H1 (cell line): ENCODE data around the gene PMEPA1. TPM values are rescaled to one million over a fixed set of nuclear protein-coding genes. Genes with fewer than 3 reads are reported as not detected.
A peak's percentile ranks its signal among the peaks of the same experiment; 100 is the strongest.

Experiments
- CTCF ChIA-PET: fragments of 300-600 bp; sonication (Branson Sonifier 250); formaldehyde crosslinking; loops from one replicate; lab custom pipeline; 2021; ENCODE audit not compliant: partially characterized antibody; lab: Charles Lee
- POLR2A ChIA-PET: fragments of 300-600 bp; sonication (Branson Sonifier 250); formaldehyde crosslinking; loops from one replicate; lab custom pipeline; 2021; ENCODE audit warnings: inconsistent platforms; ENCODE audit not compliant: partially characterized antibody; lab: Charles Lee
- DNase-seq, 2 experiments: peaks; one replicate each; pipeline versions ENCODE4 v3.0.0 to v3.0.0-alpha.2; 2010 to 2022; ENCODE audit warnings: low spot score in 2 of 2, low read depth in 1 of 2, mixed read lengths in 1 of 2
- FAIRE-seq: peaks from 2 replicates; lab custom pipeline; 2011; peaks lifted over from hg19 to GRCh38; lab: Jason Lieb, UNC
- H2AFZ ChIP-seq: 2 replicates; pipeline ENCODE4 v1.8.1; 2012; ENCODE audit warnings: low read length, inconsistent platforms
- H2AK5ac ChIP-seq: 2 replicates; pipeline ENCODE4 v1.6.1; 2013; ENCODE audit warnings: low read depth, low read length
- H2BK120ac ChIP-seq: replicated peaks from 2 replicates; pipeline ENCODE3; 2013; ENCODE audit warnings: low read depth, low read length, inconsistent platforms
- H2BK12ac ChIP-seq: 2 replicates; pipeline ENCODE4 v1.6.1; 2013; ENCODE audit warnings: low read depth, low read length
- H2BK15ac ChIP-seq: 2 replicates; pipeline ENCODE4 v1.6.1; 2013; ENCODE audit warnings: low read length
- H2BK20ac ChIP-seq: 2 replicates; pipeline ENCODE4 v1.6.1; 2013; ENCODE audit warnings: low read length
- H2BK5ac ChIP-seq: 2 replicates; pipeline ENCODE4 v1.6.1; 2013; ENCODE audit warnings: low read depth, low read length
- H3K14ac ChIP-seq: 2 replicates; pipeline ENCODE4 v1.6.1; 2013; ENCODE audit warnings: inconsistent platforms; ENCODE audit not compliant: insufficient read length
- H3K18ac ChIP-seq: 2 replicates; pipeline ENCODE4 v1.6.1; 2013; ENCODE audit warnings: low read length; ENCODE audit errors: extremely low read depth
- H3K23ac ChIP-seq: 2 replicates; pipeline ENCODE4 v1.6.1; 2013; ENCODE audit warnings: inconsistent platforms; ENCODE audit not compliant: insufficient read length
- H3K23me2 ChIP-seq: 2 replicates; pipeline ENCODE4 v1.6.1; 2013; ENCODE audit warnings: low read depth, low read length
- H3K27ac ChIP-seq: 2 replicates; pipeline ENCODE4 v1.6.1; 2011; ENCODE audit warnings: low read depth, low read length, inconsistent platforms
- H3K27me3 ChIP-seq, 4 experiments: replicated peaks in 1 of 4; 1 replicate in 1 of 4; 2 replicates in 3 of 4; pipeline versions ENCODE4 v1.6.1 to v1.8.1; 2011 to 2013; ENCODE audit warnings: low read length in 3 of 4, mild to moderate bottlenecking in 3 of 4, inconsistent platforms in 2 of 4, mixed read lengths in 2 of 4, moderate library complexity in 1 of 4; ENCODE audit not compliant: control insufficient read depth in 3 of 4, insufficient read depth in 3 of 4; ENCODE audit errors: extremely low read depth in 1 of 4
- H3K36me3 ChIP-seq, 4 experiments: 2 replicates each; pipeline versions ENCODE4 v1.6.1 to v1.8.1; 2011 to 2013; ENCODE audit warnings: mild to moderate bottlenecking in 4 of 4, low read length in 3 of 4, moderate library complexity in 2 of 4, control low read depth in 1 of 4, inconsistent platforms in 1 of 4; ENCODE audit not compliant: insufficient read depth in 4 of 4, control insufficient read depth in 2 of 4
- H3K4ac ChIP-seq: replicated peaks from 2 replicates; pipeline ENCODE3; 2013; ENCODE audit warnings: low read length, low read depth, mixed read lengths, inconsistent platforms; ENCODE audit not compliant: insufficient read length
- H3K4me1 ChIP-seq, 4 experiments: replicated peaks in 1 of 4; 1 replicate in 1 of 4; 2 replicates in 3 of 4; pipeline versions ENCODE4 v1.6.1 to v1.8.1; 2011 to 2013; ENCODE audit warnings: low read length in 3 of 4, inconsistent platforms in 2 of 4, mixed read lengths in 1 of 4; ENCODE audit not compliant: insufficient read depth in 4 of 4, control insufficient read depth in 3 of 4
- H3K4me2 ChIP-seq, 2 experiments: 2 replicates each; pipeline versions ENCODE4 v1.6.1 to v1.8.1; 2011 to 2013; ENCODE audit warnings: low read depth in 2 of 2, low read length in 2 of 2, control low read depth in 1 of 2, inconsistent platforms in 1 of 2, mild to moderate bottlenecking in 1 of 2; ENCODE audit not compliant: insufficient read depth in 1 of 2
- H3K4me3 ChIP-seq, 4 experiments: fragments of 200-600, 300-600 bp in 1 of 4; sonication (generic), shearing (Covaris generic), sonication (Bioruptor Twin) in 1 of 4; 2 replicates each; pipeline versions ENCODE4 v1.5.1 to v1.8.1; 2011 to 2016; ENCODE audit warnings: low read length in 4 of 4, low read depth in 3 of 4, control low read depth in 2 of 4, inconsistent platforms in 2 of 4, mild to moderate bottlenecking in 2 of 4, mixed read lengths in 1 of 4, moderate library complexity in 1 of 4; ENCODE audit not compliant: insufficient read depth in 2 of 4; ENCODE audit errors: extremely low read depth in 1 of 4
- H3K56ac ChIP-seq: replicated peaks from 2 replicates; pipeline ENCODE3; 2013; ENCODE audit warnings: low read depth, mild to moderate bottlenecking, mixed read lengths, low read length, inconsistent platforms; ENCODE audit not compliant: insufficient read length
- H3K79me1 ChIP-seq: 2 replicates; pipeline ENCODE4 v1.6.1; 2013; ENCODE audit warnings: low read depth, low read length, control low read depth
- H3K79me2 ChIP-seq, 2 experiments: 2 replicates each; pipeline versions ENCODE4 v1.6.1 to v1.8.1; 2012 to 2013; ENCODE audit warnings: low read length in 2 of 2, mild to moderate bottlenecking in 2 of 2, inconsistent platforms in 1 of 2; ENCODE audit not compliant: insufficient read depth in 2 of 2, control insufficient read depth in 1 of 2
- H3K9ac ChIP-seq, 4 experiments: replicated peaks in 1 of 4; 1 replicate in 1 of 4; 2 replicates in 3 of 4; pipeline versions ENCODE4 v1.6.1 to v1.8.1; 2011 to 2013; ENCODE audit warnings: low read depth in 3 of 4, low read length in 3 of 4, control low read depth in 2 of 4, mild to moderate bottlenecking in 2 of 4, moderate library complexity in 2 of 4, inconsistent platforms in 1 of 4; ENCODE audit errors: extremely low read depth in 1 of 4
- H3K9me3 ChIP-seq, 2 experiments: 2 replicates each; pipeline versions ENCODE4 v1.6.1 to v1.8.1; 2012 to 2013; ENCODE audit warnings: mild to moderate bottlenecking in 2 of 2, moderate library complexity in 2 of 2, control low read depth in 1 of 2, inconsistent platforms in 1 of 2, low read depth in 1 of 2, low read length in 1 of 2, mixed read lengths in 1 of 2; ENCODE audit not compliant: insufficient read depth in 2 of 2
- H4K20me1 ChIP-seq, 2 experiments: replicated peaks in 1 of 2; 2 replicates each; pipeline versions ENCODE3 to v1.8.1; 2011 to 2013; ENCODE audit warnings: inconsistent platforms in 2 of 2, low read length in 2 of 2, mild to moderate bottlenecking in 1 of 2; ENCODE audit not compliant: insufficient read depth in 2 of 2, control insufficient read depth in 1 of 2
- H4K5ac ChIP-seq: 2 replicates; pipeline ENCODE4 v1.6.1; 2013; ENCODE audit warnings: low read length, low read depth, mixed read lengths, inconsistent platforms; ENCODE audit not compliant: insufficient read length
- H4K8ac ChIP-seq: 2 replicates; pipeline ENCODE4 v1.8.0; 2013; ENCODE audit warnings: mild to moderate bottlenecking, moderate library complexity, low read length, inconsistent platforms; ENCODE audit not compliant: insufficient read depth; ENCODE audit errors: extremely low read depth
- H4K91ac ChIP-seq: replicated peaks from 2 replicates; pipeline ENCODE3; 2013; ENCODE audit warnings: low read length, mixed read lengths, inconsistent platforms; ENCODE audit not compliant: insufficient read length
- ASH2L ChIP-seq: fragments of 200-600, 300-600 bp; sonication (generic); IDR thresholded peaks from one replicate; pipeline ENCODE4 v1.7.1; 2017; ENCODE audit warnings: low read length
- E2F6 ChIP-seq: IDR thresholded peaks from 2 replicates; pipeline ENCODE4 v1.6.1; 2012; ENCODE audit warnings: inconsistent platforms
- EP300 ChIP-seq, 2 experiments: IDR thresholded peaks; 1 replicate in 1 of 2; 2 replicates in 1 of 2; pipeline ENCODE4 v1.6.1; 2011 to 2012; ENCODE audit warnings: low read depth in 2 of 2, low read length in 2 of 2, mild to moderate bottlenecking in 2 of 2, borderline replicate concordance in 1 of 2, inconsistent platforms in 1 of 2, moderate library complexity in 1 of 2
- GTF2F1 ChIP-seq: IDR thresholded peaks from 2 replicates; pipeline ENCODE4 v1.6.1; 2012; ENCODE audit warnings: low read depth, low read length, improper control_type of control experiment, borderline replicate concordance
- HDAC6 ChIP-seq: IDR thresholded peaks from one replicate; pipeline ENCODE4 v1.7.1; 2012; ENCODE audit warnings: low read depth, mild to moderate bottlenecking, inconsistent platforms, low read length, moderate library complexity
- JUND ChIP-seq: IDR thresholded peaks from 2 replicates; pipeline ENCODE4 v1.6.1; 2011; ENCODE audit warnings: mild to moderate bottlenecking, improper control_type of control experiment, low read length
- NRF1 ChIP-seq: IDR thresholded peaks from 2 replicates; pipeline ENCODE4 v1.6.1; 2011; ENCODE audit warnings: mild to moderate bottlenecking, low read depth, low read length, improper control_type of control experiment
- RNF2 ChIP-seq: fragments of 200-900, 300-1000 bp; sonication (generic); IDR thresholded peaks from 2 replicates; pipeline ENCODE4 v1.7.1; 2016; ENCODE audit warnings: borderline replicate concordance, low read depth, mild to moderate bottlenecking, antibody characterized with exemption, low read length; ENCODE audit not compliant: poor library complexity, severe bottlenecking; ENCODE audit errors: missing control alignments
- SIX5 ChIP-seq: IDR thresholded peaks from 2 replicates; pipeline ENCODE4 v1.6.1; 2011; ENCODE audit warnings: mild to moderate bottlenecking, low read depth, low read length
- SRF ChIP-seq: IDR thresholded peaks from 2 replicates; pipeline ENCODE4 v1.6.1; 2011; ENCODE audit warnings: mild to moderate bottlenecking, low read depth, low read length, moderate library complexity
- TAF7 ChIP-seq: optimal IDR thresholded peaks from 2 replicates; pipeline ENCODE3; 2011; ENCODE audit warnings: low read depth, mild to moderate bottlenecking, inconsistent platforms, low read length, moderate library complexity, borderline replicate concordance
- WGBS, 2 experiments: shearing (Covaris generic) in 1 of 2; methylation state at CpG; one replicate each; pipeline versions ENCODE4 v1.1.6 to v1.1.7; 2013 to 2015; ENCODE audit warnings: low lambda C conversion rate in 2 of 2, mixed read lengths in 2 of 2, inconsistent platforms in 1 of 2, low coverage in 1 of 2, missing lambda C conversion rate in 1 of 2; ENCODE audit not compliant: insufficient replicate concordance in 2 of 2, insufficient coverage in 1 of 2, insufficient read length in 1 of 2; ENCODE audit errors: extremely low coverage in 1 of 2, missing lambda C conversion rate in 1 of 2; 5-methylcytosine and 5-hydroxymethylcytosine counted together
- polyA plus RNA-seq, 7 experiments: library from polyadenylated mRNA; depleted of rRNA in 3 of 7; stranded (reverse) in 5 of 7; unstranded in 2 of 7; fragments of >200 nt in 5 of 7; fragments of 200-250 nt in 2 of 7; gene quantifications; 1 replicate in 5 of 7; 2 replicates in 1 of 7; 4 replicates in 1 of 7; pipeline versions ENCODE4 v1.2.1 to v1.2.3, GENCODE V29; 2011 to 2013; ENCODE audit warnings: missing spikeins in 2 of 7, mixed read lengths in 2 of 7
- total RNA-seq: library from RNA; stranded (reverse); fragmentation: NEBNext Ultra II Directional; extraction: Animal tissue kit (Norgen Biotek cat#: 25700); gene quantifications from 2 replicates; pipeline ENCODE4 v1.2.1, GENCODE V29; 2021

Gene PMEPA1
- total and polyA plus RNA-seq, 2 of the 8 experiments (the other 6 are each of a cell fraction or from before 2014, with no cell fraction given), result 12.7 to 20.5 TPM

- CTCF ChIA-PET, result interaction anchor here (0.6 to 1.2 kb wide), 2 partner anchors 10 to 429 kb away, joined by 3 read pairs; no protein-coding TSS in a partner anchor
- Histone ChIP-seq H3K9ac (no peak overlapping the region), H3K23me2 (no peaks in the 10 kb centered on the region), H3K14ac (no peak overlapping the region), H2BK120ac (no peak overlapping the region), H2BK15ac (no peak overlapping the region), H4K8ac (no peak overlapping the region), H3K27ac (no peak overlapping the region), H2BK20ac (no peak overlapping the region), H3K23ac (no peak overlapping the region), H4K91ac (no peak overlapping the region), H3K79me1 (no peaks in the 10 kb centered on the region), H2AFZ (no peak overlapping the region), H3K9me3 (peaks cover 4 to 5% of the 10 kb centered on the region in 2 experiments; a peak in 2 of 4 replicates), H3K4me2 (no peak overlapping the region), H3K4ac (no peak overlapping the region), H2BK12ac (no peak overlapping the region), H3K36me3 (no peaks in the 10 kb centered on the region), H3K56ac (no peak overlapping the region), H3K79me2 (no peaks in the 10 kb centered on the region), H4K20me1 (no peaks in the 10 kb centered on the region), H3K18ac (no peak overlapping the region), H3K4me1 (no peaks in the 10 kb centered on the region), H4K5ac (no peak overlapping the region), H2AK5ac (no peak overlapping the region), H2BK5ac (no peak overlapping the region), H3K27me3 (no peaks in the 10 kb centered on the region), H3K4me3 (no peak overlapping the region)
- WGBS, 2 experiments, result 83% methylated on average over 5 of the region's 5 CpGs; no CpG with 5 or more reads in 1 of the 2 experiments
- peak; percentile 57 for FAIRE-seq
- DNase-seq, result no peak
- TF ChIP-seq SRF (no peak), SIX5 (no peak), NRF1 (no peak), JUND (no peak), ASH2L (no peak), E2F6 (no peak), HDAC6 (no peak), RNF2 (no peak), GTF2F1 (no peak), EP300 (IDR thresholded peaks at IDR 0.05; ENCODE audit: borderline replicate concordance in 1 of 2, low read depth in 2 of 2, low read length in 2 of 2) (no peak), TAF7 (no peak)
- POLR2A ChIA-PET, result no interaction called here
Measured at GRCh38 chr20:57638895-57639236, 70.9 kb downstream of the PMEPA1 start.
